Dedifferentiated amniotic fluid mesenchymal stem cell (primary cell): ENCODE measurements around the gene METTL13.

ENCODE experiments used
- DNase-seq: peaks from one replicate; pipeline ENCODE4 v3.0.0-alpha.2; 2016; ENCODE audit errors: extremely low spot score

Gene METTL13

GRCh38 chr1:171802207-171802606 lies 20.7 kb downstream of the METTL13 start:
- no peak for DNase-seq

DNA sequence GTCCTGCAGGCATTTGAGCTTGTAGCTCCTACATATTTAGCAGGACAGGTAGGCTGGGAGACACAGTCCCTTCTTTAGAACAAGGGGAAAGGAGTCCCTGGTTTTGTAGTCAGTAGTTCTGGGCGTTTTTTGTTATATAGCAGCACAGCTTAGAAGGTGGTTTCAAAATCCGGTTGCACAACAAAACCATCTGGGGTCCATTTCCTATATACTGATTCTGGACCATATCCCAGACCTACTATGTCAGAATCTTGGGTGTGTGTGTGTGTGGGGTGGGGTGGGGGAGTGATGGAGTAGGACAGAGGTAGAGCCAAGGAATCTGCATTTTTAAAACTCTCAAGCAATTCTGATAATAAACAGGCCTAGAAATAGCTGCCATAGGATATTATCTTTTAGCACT lies 21.6 kb downstream of the METTL13 start:
- peak; percentile 32 for DNase-seq

GRCh38 chr1:171803461-171804022 lies 22.1 kb downstream of the METTL13 start:
- no peak for DNase-seq

DNA sequence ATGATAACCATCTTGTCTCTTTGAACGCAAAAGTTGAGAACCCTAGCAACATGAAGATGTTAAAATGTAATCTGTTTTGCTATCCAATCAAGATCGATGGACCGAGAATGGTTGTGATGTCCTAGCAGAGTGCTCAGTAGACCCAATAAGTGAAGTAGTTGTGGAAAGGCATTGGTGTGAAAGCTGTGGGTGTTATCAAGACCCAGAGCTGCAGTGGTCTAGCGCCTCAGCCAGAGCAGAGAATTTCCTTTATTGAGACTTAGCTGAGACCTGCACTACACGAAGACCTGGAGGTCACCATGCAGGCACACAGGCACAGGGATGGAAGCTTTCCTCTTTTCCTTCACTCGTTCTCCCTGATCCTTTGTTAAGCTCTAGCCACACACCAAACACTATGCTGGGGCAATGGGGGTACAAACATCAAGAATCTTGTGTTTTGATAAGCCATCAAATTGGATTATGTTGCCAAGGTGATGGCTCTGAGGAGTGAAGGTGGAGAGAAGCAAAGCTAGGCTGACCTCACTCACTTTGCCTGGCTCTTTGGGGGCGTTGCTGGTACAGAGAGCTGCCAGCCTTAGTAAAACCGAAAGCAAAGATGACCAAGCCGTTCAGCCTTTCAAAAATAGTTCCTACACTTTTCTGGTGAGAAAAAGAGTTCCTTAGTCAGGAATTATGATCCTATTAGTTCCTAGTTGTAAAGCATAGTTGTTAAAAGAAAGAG lies 24.1 kb downstream of the METTL13 start:
- no peak for DNase-seq

DNA sequence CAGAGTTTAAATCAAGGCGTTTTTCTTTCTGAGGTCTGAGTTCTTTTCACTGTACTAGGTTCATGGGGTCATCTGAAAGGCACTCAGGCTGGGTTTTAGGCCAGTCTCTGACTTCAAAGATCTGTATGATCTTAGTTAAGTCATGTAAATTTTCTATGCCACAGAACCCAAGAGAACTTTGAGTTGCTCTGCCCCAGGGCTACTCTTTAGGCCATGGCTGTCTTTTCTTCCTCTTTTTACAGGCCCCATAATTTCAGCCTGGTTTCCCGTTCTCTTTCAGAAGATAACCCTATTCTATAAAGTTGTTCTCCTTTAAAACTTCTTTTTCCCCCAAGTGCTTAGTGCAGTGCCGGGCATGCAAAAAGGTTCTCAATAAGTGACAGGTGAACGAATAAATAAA lies 26.1 kb downstream of the METTL13 start:
- no peak for DNase-seq

GRCh38 chr1:171809834-171810233 lies 28.4 kb downstream of the METTL13 start:
- DNase-seq = no peak

DNA sequence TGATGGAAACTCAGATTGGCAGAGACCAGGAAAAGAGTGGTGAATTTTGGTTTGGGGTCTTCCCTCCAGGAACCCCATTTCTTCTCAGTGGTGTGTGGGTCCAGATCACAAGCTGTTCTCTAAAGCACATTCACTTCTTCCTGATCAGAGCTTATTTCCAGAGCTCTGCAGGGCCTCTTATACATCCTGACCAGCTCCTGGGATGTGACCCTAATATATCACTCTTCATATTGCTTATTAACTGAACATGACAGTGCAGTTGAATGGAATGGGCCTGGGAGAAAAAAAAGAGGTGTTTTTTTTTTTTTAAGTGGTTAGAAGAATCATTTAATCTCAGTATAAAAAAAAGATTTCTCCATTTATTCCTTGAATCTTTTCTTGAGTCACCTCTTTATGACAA lies 30.2 kb downstream of the METTL13 start:
- no peak for DNase-seq

DNA sequence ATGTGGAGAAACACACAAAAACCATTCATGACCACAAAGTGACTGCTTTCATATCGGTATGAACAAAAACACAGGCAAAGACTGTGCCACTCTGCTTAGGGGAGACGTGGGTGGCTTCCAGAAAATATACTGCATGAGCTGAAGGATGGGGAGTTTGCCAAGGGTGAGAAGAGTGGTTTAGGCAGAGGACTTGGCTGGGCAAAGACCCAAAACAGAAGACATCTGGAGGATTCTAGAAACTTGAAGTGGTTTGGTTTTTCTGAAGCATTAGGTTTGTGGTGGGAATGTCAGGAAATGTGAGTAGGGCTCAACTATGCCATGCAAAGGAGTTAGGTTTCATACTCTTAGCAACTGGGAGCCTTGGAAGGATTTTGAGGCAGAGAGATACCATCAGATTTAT lies 33.2 kb downstream of the METTL13 start:
- peak; percentile 57 for DNase-seq

DNA sequence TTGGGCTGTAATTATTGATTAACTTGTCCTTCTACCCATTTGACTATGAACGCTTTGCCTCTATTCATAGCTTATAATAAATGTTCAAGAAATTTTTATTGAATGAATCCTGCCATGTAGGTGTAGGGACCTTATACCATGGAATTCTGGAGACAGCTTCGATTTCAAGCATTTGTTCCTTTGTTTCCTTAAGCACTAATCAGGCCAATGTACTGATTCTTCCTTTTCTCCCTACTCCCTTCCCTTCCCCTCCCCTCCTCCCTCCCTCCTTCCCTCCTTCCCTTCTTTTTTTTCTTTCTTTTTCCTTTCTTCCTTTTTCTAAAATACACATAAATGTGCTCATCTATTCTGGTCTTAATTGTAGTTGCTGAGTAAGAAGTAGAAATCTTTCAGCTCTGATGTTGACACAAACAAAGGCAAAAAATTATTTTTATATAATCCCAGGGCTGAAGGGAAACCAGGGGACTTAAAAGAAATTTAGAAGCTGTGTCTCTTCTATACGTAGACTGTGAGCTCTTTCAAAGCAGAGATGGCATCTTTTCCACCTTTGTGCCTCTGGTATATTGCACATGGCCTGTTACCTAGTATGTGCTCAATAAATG lies 34.9 kb downstream of the METTL13 start:
- DNase-seq = no peak

GRCh38 chr1:171817511-171818265 lies 36.2 kb downstream of the METTL13 start:
- DNase-seq = peak; percentile 40

DNA sequence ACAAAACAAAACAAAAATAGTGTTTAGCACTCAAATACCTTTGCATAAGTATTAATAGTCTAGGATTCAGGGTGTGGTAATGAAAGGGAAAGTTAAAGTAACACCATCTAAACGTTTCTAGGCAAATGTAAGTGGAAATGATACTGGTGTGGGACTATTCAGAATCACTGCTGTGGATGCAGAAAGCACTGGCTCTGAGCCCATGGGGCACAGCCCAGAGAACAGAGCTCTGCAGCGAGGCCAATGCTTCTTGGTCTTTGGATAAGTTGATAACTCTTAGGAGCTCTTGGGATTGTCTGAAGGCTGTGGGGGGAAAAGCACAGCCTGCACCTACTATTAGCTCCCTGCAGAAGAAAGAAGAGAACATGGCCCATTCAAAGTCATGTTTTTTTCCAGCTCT lies 38.5 kb downstream of the METTL13 start:
- DNase-seq = no peak

DNA sequence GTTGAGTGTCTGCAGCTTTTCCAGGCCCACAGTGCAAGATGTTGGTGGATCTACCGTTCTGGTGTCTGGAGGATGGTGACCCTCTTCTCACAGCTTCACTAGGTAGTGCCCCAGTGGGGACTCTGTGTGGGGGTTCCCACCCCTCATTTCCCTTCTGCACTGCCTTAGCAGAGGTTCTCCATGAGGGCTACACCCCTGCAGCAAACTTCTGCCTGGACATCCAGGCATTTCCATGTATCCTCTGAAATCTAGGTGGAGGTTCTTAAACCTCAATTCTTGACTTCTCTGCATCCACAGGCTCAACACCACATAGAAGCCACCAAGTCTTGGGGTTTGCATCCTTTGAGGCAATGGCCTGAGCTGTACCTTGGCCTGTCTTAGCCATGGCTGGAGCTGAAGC lies 45.5 kb downstream of the METTL13 start:
- no peak for DNase-seq

DNA sequence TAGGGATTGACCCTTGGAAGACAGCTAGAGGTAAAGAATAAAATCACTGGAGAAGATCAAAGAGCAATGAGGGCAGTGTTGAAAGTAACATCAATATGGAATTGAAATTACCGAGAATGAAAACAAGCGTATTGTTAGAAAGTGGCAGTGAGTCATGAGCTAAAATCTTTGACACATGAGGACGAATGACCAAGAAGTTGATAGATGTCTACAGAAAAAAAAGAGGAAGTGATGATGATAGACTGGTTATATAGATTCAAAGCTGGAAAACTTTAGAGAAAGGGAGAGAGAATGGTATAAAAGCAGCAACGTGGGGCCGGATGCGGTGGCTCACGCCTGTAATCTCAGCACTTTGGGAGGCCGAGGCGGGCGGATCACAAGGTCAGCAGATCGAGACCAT lies 47.3 kb downstream of the METTL13 start:
- DNase-seq = no peak

DNA sequence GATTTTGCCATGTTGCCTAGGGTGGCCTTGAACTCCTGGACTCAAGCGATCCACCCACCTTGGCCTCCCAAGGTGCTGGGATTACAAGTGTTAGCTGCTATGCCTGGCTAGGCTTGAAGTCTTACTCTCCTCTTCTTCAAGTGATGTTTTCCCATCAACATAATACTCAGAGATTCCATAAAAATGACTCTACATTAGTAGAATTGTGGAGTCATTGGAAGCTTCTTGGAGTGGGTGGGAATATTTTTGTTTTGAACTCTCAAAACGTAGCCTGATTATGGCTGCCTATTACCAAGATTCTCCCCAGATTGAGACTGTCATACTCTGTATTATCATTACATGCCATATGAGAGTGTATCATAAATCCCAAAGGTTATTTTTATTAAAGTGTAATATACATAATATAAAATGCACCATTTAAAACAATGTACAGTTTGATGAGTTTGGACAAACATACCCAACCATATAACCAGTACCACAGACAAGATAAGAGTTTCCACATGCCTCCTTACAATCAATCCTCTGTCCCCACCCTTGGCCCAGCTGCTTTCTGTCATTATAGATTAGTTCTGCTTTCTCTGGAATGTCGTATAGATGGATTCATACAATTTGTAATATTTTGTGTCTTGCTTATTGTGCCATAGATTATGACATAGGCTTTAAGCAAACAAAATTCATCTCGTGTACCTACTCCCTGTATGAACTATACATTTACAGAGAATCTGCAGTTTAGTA lies 51.8 kb downstream of the METTL13 start:
- DNase-seq = peak; percentile 76

GRCh38 chr1:171834821-171835220 lies 53.4 kb downstream of the METTL13 start:
- no peak for DNase-seq

DNA sequence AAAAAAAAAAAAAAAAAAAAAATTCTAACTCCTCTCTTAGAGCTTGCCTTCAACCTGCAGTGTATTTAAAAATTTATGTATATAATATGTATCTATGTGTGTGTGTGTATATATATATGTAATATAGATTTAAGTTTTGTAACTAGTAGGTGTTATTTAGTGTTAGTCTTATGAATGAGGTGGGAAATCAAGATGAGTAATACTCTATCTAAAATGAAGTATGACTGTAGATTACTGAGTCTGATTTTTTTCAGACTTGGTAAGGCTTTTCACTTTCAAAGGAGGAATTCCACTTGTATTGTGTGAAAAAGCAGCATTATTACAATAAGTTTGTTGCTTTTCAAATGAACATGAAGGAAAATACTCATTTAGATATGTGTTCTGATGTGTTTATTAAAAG lies 54.4 kb downstream of the METTL13 start:
- DNase-seq = no peak

- DNase-seq = peak; percentile 50
Observed at GRCh38 chr1:171841050-171841910, 59.8 kb downstream of the METTL13 start, which contains the start of gene DNM3. Gene DNM3 (plus strand): TSS chr1:171841498. CDS start chr1:171841657, 159 bp downstream.

DNA sequence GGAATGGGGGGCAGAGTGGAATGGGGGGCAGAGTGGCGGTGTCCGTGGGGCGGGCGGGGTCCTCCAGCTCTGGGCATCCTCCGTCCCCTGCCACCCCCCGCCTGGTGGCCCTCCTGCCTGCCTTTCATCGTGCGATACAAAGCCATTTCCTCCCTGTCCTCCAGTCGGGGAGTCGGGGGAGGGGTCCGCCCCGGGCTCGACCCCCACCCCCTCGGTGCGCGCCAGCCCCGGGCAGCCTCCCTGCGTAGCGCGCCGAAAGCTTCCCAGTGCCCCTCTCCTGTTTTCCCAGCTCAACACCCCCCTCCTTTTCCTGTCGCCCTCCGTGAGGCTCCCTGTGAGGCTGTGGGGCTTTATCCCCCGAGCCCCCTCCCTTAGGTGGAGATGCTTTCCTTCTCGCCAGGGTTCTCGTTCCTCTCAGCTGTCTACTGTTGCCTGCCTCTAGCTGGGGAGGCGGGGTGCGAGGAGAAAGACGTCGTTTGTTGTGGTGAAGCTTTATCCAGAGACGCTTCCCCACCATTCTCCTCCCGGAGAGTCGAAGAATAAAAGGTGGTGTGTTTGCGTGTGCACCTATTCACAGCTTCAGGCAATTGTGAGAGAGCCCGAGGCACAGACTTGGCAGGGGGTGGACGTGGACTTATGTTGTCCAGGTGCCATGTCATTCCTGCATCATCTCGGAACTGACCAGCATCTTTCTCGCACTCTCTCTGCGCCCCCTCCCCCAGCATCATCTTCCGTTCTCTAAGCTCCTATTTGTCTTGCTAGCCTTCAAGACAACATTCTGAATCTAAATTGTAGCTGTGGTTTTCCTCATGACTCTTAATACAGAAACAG lies 60.7 kb downstream of the METTL13 start:
- no peak for DNase-seq

DNA sequence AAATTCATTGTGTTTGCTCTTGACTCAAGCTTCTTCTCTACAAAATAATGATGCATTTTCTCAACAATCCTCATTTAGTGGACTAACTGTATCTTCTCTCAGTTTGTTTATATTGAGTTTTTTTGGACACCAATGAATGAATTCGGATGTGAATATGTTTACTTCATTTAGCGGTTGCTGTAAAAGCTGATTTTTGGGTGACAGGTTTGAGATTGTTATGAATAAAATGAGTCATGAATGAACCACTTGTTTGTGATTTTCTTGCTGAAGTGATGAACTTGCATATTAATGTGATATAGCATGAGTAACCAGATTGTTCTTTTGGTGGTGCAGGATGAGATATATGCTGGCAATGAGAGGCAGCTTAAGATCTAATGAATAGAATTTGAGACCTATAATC lies 62.9 kb downstream of the METTL13 start:
- no peak for DNase-seq

GRCh38 chr1:171845998-171846397 lies 64.5 kb downstream of the METTL13 start:
- DNase-seq = no peak
